Retina (tissue), 1 donor: ENCODE data around the gene VSTM5.
"Not testable (repeated sequence)": the region's sequence is repeated elsewhere in the genome, so short reads cannot be mapped to it uniquely, and the experiment has no call there.

Experiments used
- DNase-seq: peaks from one replicate; pipeline ENCODE4 v3.0.0-alpha.2; 2016

Gene VSTM5

GRCh38 chr11:93784935-93785360 lies 65.5 kb downstream of the VSTM5 start:
- DNase-seq, result no peak

- DNase-seq, result peak; percentile 96
These were observed 66.1 kb downstream of the VSTM5 start, which contains the start of gene MED17 for GRCh38 chr11:93784145-93784934. Gene MED17 (plus strand): TSS chr11:93784282. CDS start chr11:93784514, 232 bp downstream.

- no peak for DNase-seq
These were observed 66.7 kb downstream of the VSTM5 start for GRCh38 chr11:93783765-93784144.

- DNase-seq, result no peak
These were observed 67.1 kb downstream of the VSTM5 start for GRCh38 chr11:93783362-93783761.

GRCh38 chr11:93775289-93775688 lies 75.1 kb downstream of the VSTM5 start:
- DNase-seq, result no peak

- DNase-seq, result not testable (repeated sequence)
These were observed 75.9 kb downstream of the VSTM5 start for GRCh38 chr11:93774560-93774959.

- no peak for DNase-seq
These were observed 76.7 kb downstream of the VSTM5 start for GRCh38 chr11:93773601-93774200.

- no peak for DNase-seq
These were observed 77.4 kb downstream of the VSTM5 start for GRCh38 chr11:93773045-93773477.

GRCh38 chr11:93772123-93772522 lies 78.3 kb downstream of the VSTM5 start:
- no peak for DNase-seq

- DNase-seq, result no peak
These were observed 80.3 kb downstream of the VSTM5 start for GRCh38 chr11:93770160-93770559.
